SK-N-DZ (cell line): ENCODE measurements around the gene KRT75. TPM values are rescaled to one million over a fixed set of nuclear protein-coding genes. Genes with fewer than 3 reads are reported as not detected.
"Not testable (repeated sequence)": the region's sequence is repeated elsewhere in the genome, so short reads cannot be mapped to it uniquely, and the experiment has no call there.

Source experiments
- DNase-seq: peaks from one replicate; pipeline ENCODE4 v3.0.0-alpha.2; 2015; ENCODE audit warnings: low spot score
- polyA plus RNA-seq, 2 experiments: library from polyadenylated mRNA; depleted of rRNA; stranded (reverse); fragments of >200 nt; gene quantifications; 2 replicates each; pipeline ENCODE4 v1.2.3, GENCODE V29; 2014

The KRT75 gene
- not detected in 2 replicates for polyA plus RNA-seq (2014; cell fraction: cytosol; rRNA removed)
- polyA plus RNA-seq (2014; cell fraction: nucleus; rRNA removed) = not detected in 2 replicates

- DNase-seq = no peak
These were observed at the start of gene KRT75 for GRCh38 chr12:52434081-52434733. Gene KRT75, minus strand, starts transcription at chr12:52434371. Its CDS starts 67 bp downstream, at chr12:52434304.

- no peak for DNase-seq
These were observed 45.9 kb upstream of the KRT75 start for GRCh38 chr12:52480073-52480472.

DNA sequence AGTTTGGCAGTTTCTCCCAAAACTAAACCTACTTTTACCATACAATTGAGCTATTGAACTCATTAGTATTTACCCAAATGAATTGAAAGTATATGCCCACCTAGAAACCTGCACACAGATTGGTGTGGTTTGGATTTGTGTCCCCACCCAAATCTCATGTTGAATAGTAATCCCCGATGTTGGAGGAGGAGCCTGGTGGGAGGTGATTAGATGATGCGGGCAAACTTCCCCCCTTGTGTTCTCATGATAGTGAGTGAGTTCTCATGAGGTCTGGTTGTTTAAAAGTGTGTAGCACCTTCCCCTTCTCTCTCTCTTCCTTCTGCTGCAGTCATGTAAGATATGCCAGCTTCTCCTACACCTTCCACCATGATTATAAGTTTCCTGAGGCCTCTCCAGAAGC, 43.5 kb upstream of the KRT75 start:
- no peak for DNase-seq

GRCh38 chr12:52474212-52474611, 40.0 kb upstream of the KRT75 start:
- DNase-seq = no peak

DNA sequence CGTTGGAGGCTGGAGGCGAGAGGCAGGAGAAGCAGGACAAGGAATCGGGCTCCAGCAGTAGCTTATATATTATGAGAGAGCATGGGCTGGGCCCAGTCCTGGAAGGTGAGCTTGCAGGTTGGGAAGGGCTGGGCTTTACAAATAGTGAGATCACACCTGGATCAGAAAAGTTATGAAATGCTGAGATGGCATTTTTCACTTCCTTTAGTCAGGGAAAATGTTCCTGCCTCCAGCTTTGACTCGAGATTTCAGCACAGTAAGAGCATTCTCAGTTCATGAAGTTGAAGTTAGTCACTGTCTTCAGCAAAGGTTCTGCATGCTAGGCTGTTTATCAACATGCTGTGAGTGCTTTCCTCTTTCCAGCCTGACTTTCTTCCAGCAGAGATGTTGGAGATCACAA, 39.6 kb upstream of the KRT75 start, which contains the start of gene KRT6C:
Gene KRT6C, minus strand, starts transcription at position 38 of the 400 bp plus-strand sequence. CDS start 68 bp downstream, outside the sequence.
- DNase-seq = no peak

- DNase-seq = no peak
These were observed 35.7 kb upstream of the KRT75 start for GRCh38 chr12:52469853-52470252.

DNA sequence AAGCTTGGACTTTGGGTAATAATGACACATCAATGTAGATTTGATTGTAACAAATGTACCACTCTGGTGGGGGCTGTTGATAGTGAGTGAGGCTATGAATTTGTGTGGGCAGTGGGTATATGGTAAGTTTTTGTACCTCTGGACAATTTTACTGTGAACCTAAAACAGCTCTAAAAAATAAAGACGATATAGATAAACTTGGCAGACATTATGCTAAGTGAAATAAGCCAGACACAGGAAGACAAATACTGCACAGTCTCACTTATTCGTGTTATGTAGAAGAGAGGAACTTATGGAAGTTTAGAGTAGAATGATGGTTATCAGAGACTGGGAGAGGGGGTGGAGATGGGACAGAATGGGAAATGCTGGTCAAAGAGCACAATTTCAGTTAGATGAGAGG, 30.7 kb upstream of the KRT75 start:
- no peak for DNase-seq

DNA sequence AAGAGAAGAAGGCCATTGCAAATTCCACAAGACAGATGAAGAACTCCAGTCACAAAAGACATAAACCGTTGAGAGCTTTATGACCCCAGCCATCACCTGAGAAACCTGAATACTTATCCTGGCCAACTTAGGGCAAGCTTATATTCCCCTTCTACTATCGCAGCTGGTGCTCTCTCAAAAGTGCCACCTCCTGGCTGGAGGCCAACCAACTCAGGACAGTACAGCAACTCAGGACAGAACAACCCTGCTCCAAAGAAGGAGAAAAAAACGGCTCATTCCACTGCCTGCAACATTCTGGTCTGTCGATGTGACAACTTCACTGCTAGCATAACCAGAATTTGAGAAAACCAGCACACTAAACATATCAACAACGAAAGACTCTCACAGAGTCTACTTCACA, 27.5 kb upstream of the KRT75 start:
- no peak for DNase-seq

DNA sequence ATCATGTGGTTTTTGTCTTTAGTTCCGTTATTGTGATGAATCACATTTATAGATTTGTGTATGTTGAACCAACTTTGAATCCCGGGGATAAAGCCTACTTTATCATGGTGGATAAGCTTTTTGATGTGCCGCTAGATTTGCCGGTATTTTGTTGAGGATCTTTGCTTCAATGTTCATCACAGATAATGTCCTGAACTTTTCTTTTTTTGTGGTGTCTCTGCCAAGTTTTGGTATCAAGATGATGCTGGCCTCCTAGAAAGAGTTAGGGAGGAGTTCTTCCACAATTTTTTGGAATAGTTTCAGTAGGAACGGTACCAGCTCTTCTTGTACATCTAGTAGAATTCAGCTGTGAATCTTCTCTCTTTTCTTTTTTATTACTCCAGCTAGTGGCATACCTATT, 24.7 kb upstream of the KRT75 start:
- no peak for DNase-seq

- no peak for DNase-seq
These were observed 21.6 kb upstream of the KRT75 start for GRCh38 chr12:52455821-52456220.

GRCh38 chr12:52454411-52455201, 20.4 kb upstream of the KRT75 start:
- no peak for DNase-seq

- no peak for DNase-seq
These were observed 17.9 kb upstream of the KRT75 start, which contains the start of gene KRT6B for GRCh38 chr12:52452101-52452500. Gene KRT6B, minus strand, starts transcription at chr12:52452146. Its CDS starts 68 bp downstream, at chr12:52452078.

DNA sequence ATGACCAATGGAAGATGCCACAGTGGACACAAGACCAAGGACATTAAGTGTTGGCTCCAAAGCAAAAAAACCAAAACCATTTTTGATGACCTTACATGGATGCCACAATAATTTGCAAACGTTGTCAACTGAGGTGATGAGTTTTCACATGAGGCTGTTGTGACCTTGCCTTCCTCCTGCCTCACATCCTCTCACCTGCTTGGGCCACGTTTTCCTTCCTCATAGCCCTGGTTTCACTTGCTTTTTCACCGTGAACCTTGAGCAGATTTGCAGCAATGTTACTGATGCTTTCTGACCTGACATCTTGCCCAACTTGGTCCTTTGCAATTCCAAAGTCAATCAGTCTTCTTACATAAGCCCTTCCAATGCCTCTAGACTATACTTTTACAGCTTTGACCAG, 14.1 kb upstream of the KRT75 start:
- DNase-seq = no peak

DNA sequence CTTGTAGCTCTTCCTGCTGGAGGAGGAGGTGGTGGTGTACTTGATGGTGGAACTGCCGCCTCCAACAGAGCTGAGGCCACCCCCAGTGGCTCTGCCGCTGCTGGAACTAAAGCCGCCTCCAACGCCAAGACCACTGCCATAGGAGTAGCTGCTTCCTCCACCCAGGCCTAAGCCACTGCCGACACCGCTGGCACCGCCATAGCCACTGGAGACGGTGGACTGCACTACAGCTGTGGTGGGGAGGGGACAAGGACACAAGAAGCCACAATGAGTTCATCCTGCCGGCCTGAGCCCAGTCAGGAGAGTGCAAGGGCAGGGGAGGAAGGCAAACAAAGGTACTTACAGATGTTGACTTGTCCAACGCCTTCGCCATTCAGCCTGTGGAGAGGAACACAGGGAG, 13.0 kb upstream of the KRT75 start:
- DNase-seq = not testable (repeated sequence)

- DNase-seq = no peak
These were observed 12.3 kb upstream of the KRT75 start for GRCh38 chr12:52446367-52447045.

DNA sequence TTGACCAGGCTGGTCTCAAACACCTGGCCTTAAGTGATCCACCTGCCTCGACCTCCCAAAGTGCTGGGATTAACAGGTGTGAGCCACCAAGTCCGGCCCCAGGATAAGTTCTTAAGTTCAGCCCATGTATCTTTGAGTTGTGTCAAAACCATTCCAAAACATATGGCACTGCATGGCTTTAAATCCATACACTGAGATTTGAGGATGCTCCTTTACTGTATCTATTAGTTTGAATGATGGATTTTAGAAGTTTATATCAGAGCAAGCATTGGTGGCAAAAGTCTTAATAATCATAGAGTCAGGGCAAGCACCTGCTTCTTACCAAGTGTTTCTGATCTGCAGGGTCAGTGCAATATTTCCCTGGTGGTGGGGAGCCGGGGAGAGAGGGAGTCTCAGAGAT, 11.7 kb upstream of the KRT75 start:
- no peak for DNase-seq

GRCh38 chr12:52444647-52445595, 10.8 kb upstream of the KRT75 start:
- no peak for DNase-seq

DNA sequence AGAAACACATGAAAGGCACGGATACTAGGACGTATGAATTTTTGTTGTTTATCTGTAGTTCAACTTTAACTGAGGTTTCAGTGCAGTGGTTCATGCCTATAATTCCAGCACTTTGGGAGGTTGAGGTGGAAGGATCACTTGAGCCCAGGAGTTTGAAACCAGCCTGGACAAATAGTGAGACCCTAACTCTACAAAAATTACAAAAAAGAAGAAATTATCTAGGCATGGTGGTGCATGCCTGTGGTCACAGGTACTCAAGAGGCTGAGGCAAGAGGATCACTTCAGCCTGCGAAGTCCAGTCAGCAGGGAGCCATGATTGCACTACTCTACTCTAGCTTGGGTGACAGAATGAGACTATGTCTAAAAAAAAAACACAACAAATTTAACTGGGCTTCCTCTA, 9.8 kb upstream of the KRT75 start:
- DNase-seq = no peak

- DNase-seq = no peak
These were observed 8.5 kb upstream of the KRT75 start for GRCh38 chr12:52442600-52443061.

DNA sequence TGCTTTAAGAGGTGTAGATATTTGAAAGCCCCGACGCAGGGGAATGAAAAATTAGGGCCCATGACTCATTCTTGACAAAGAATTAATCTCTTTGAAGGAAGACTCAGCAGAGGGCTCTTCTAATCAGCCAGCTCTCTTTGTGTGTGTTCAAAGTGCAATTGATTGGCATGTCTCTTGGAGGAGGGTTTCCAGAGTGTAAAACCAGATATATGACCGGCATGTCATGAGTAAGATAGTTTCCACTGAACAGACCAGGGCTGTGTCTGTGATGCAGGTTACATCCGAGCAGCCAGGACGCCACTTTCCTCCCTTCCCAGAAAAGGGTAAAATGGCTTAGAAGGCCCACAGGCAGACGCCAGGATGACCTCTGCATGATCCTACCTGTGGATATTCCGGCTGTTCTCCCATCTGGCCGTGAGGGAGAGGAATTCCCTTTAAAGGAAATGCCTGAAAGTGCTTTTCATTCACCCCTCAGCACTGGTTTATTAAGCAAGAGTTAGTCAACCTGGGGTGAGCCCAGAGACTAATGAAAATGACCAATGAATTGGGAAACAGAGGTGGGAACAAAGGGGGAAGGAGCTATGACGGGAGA, 7.2 kb upstream of the KRT75 start:
- DNase-seq = no peak
